GM18498 (cell line): Measurements from ENCODE around the gene TSPAN7.

ENCODE experiments used
- ATAC-seq: cut with Tn5 transposase; IDR thresholded peaks from one replicate; pipeline ENCODE4 v1.9.1; 2021; ENCODE audit warnings: mild to moderate bottlenecking, moderate library complexity; ENCODE audit not compliant: unreplicated experiment

TSPAN7 gene

GRCh38 chrX:38679695-38680094, 118.4 kb downstream of the TSPAN7 start:
- no peak for ATAC-seq

- no peak for ATAC-seq
These were observed 120.8 kb downstream of the TSPAN7 start for GRCh38 chrX:38682095-38682494.

- ATAC-seq, result no peak
These were observed 131.6 kb downstream of the TSPAN7 start for GRCh38 chrX:38692961-38693360.

- no peak for ATAC-seq
These were observed 133.1 kb downstream of the TSPAN7 start for GRCh38 chrX:38694394-38694793.

- no peak for ATAC-seq
These were observed 136.1 kb downstream of the TSPAN7 start for GRCh38 chrX:38697461-38697860.

- ATAC-seq, result no peak
These were observed 137.8 kb downstream of the TSPAN7 start for GRCh38 chrX:38699121-38699520.

- no peak for ATAC-seq
These were observed 138.4 kb downstream of the TSPAN7 start for GRCh38 chrX:38699696-38700095.

- ATAC-seq, result no peak
These were observed 139.7 kb downstream of the TSPAN7 start for GRCh38 chrX:38701073-38701472.

- no peak for ATAC-seq
These were observed 143.0 kb downstream of the TSPAN7 start for GRCh38 chrX:38704146-38704882.

GRCh38 chrX:38717871-38718270, 156.5 kb downstream of the TSPAN7 start:
- no peak for ATAC-seq

- ATAC-seq, result no peak
These were observed 157.0 kb downstream of the TSPAN7 start for GRCh38 chrX:38718311-38718710.

GRCh38 chrX:38726612-38727011, 165.3 kb downstream of the TSPAN7 start:
- no peak for ATAC-seq

GRCh38 chrX:38727668-38728067, 166.3 kb downstream of the TSPAN7 start:
- ATAC-seq, result no peak

- ATAC-seq, result no peak
These were observed 171.5 kb downstream of the TSPAN7 start for GRCh38 chrX:38732866-38733265.
